ENCODE measurements around the gene KIZ. TPM values are rescaled to one million over a fixed set of nuclear protein-coding genes. Genes with fewer than 3 reads are reported as not detected.
"Not testable (repeated sequence)": the region's sequence is repeated elsewhere in the genome, so short reads cannot be mapped to it uniquely, and the experiment has no call there.

Gene KIZ
- total RNA-seq, 4 donors from 2014 or later = 31.3 to 79.4 (median 50.8) TPM

GRCh38 chr20:21240394-21240793 lies 114.5 kb downstream of the KIZ start:
- TF ChIP-seq POLR2A (IDR thresholded peaks at IDR 0.05) = no peak
- no peak for TF ChIP-seq CTCF (IDR thresholded peaks at IDR 0.05)
- H3K9me3 ChIP-seq = no peaks in the 10 kb centered on the region
- H3K4me3 ChIP-seq = no peak overlapping the region
- no peak overlapping the region for H3K27ac ChIP-seq
- no peak for DNase-seq
- no peaks in the 10 kb centered on the region for H3K27me3 ChIP-seq
- peaks cover 0 to 20% (median 0%) of the 10 kb centered on the region in 3 donors for H3K36me3 ChIP-seq
- no peaks in the 10 kb centered on the region for H3K4me1 ChIP-seq

GRCh38 chr20:21241406-21241805 lies 115.5 kb downstream of the KIZ start:
- Histone ChIP-seq H3K9me3 (no peaks in the 10 kb centered on the region), H3K4me3 (no peak overlapping the region), H3K36me3 (peaks cover 0 to 20% (median 0%) of the 10 kb centered on the region in 3 donors), H3K4me1 (no peaks in the 10 kb centered on the region), H3K27ac (no peak overlapping the region), H3K27me3 (no peaks in the 10 kb centered on the region)
- DNase-seq = no peak
- TF ChIP-seq CTCF (IDR thresholded peaks at IDR 0.05) (no peak), POLR2A (IDR thresholded peaks at IDR 0.05) (no peak)

DNA sequence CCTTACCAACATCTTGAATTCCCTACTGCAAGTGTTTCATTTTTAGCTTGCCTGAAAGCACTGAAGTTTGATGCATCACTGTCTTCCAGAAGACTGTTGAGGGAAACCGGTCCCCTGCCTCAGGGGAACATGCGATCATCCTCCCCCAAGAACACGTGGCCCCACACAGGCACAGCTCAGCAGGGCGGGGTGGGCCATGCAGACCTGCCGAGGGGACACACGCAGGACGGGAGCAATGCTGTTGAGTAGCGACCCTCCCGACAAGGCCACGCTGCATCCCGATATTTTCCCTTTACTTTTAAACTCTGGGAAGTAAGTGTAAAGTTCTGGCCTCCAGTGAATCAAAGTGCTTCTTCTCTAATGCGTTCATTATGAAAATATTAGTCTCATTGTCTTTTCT lies 117.9 kb downstream of the KIZ start:
- H3K4me1 ChIP-seq = no peaks in the 10 kb centered on the region
- H3K27me3 ChIP-seq = no peaks in the 10 kb centered on the region
- no peak for DNase-seq
- peaks cover 0 to 18% (median 0%) of the 10 kb centered on the region in 3 donors for H3K36me3 ChIP-seq
- TF ChIP-seq POLR2A (IDR thresholded peaks at IDR 0.05) (no peak), CTCF (IDR thresholded peaks at IDR 0.05) (no peak)
- H3K9me3 ChIP-seq = no peaks in the 10 kb centered on the region
- H3K4me3 ChIP-seq = no peak overlapping the region
- no peak overlapping the region for H3K27ac ChIP-seq

DNA sequence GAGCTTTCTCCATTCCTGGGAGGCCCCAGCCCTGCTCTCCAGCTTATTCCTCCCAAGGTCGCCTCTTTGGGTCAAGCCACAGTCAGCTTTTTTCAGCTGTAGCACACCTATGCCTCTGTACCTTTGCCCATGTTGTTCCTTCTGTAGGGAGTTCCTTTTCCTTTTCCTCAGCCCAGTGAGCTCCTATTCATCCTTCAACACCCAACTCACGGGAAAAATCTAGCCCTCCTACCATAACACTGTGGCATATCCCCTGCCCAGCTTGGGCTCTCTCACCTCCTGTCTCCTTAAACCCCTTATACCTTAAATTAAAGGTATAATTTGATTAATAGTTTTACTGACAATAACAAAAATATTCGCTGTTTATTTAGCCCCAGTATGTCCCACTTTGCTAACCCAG lies 118.9 kb downstream of the KIZ start:
- no peak for DNase-seq
- H3K36me3 ChIP-seq = peaks cover 0 to 13% (median 0%) of the 10 kb centered on the region in 3 donors
- TF ChIP-seq CTCF (IDR thresholded peaks at IDR 0.05) (no peak), POLR2A (IDR thresholded peaks at IDR 0.05) (no peak)

DNA sequence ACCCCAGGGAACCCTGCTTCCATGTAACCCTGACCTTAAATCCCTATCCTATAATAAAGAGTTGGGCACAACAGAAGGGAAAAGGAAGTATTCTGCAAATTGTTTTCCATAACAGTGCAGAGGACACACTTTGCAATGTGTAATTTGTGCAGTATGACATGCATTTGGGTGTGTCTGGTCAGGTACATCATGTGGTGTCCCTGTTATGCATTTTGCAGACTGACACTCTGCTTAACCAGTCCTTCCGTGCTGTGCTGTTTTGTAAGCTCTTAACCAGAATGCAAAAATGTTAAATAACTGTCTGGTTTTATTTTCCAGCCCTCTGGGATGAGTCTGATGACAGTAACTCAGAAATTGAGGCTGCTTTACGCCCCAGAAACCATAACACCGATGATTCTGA lies 120.3 kb downstream of the KIZ start:
- DNase-seq = no peak
- Histone ChIP-seq H3K36me3 (peaks cover 0 to 13% (median 0%) of the 10 kb centered on the region in 3 donors), H3K27me3 (no peaks in the 10 kb centered on the region), H3K27ac (no peak overlapping the region), H3K9me3 (no peaks in the 10 kb centered on the region), H3K4me3 (no peak overlapping the region), H3K4me1 (no peaks in the 10 kb centered on the region)
- TF ChIP-seq CTCF (IDR thresholded peaks at IDR 0.05) (no peak), POLR2A (IDR thresholded peaks at IDR 0.05) (no peak)

More for the DNA sequence above, 118.9 kb downstream of the KIZ start:
- H3K4me3 ChIP-seq = no peak overlapping the region
- no peak overlapping the region for H3K27ac ChIP-seq
- H3K9me3 ChIP-seq = no peaks in the 10 kb centered on the region
- no peaks in the 10 kb centered on the region for H3K27me3 ChIP-seq
- H3K4me1 ChIP-seq = no peaks in the 10 kb centered on the region

DNA sequence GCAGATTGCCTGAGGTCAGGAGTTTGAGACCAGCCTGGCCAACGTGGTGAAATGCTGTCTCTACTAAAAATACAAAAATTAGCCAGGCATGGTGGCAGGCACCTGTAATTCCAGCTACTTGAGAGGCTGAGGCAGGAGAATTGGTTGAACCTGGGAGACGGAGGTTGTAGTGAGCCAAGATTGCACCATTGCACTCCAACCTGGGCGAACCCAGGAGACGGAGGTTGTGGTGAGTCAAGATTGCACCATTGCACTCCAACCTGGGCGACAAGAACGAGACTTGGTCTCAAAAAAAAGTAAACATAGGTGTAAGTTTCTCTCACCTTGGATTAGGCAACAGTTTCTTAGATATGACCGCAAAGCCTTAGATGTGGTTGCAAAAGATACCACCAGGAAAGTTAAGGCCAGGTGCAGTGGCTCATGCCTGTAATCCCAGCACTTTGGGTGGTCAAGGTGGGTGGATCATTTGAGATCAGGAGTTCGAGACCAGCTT lies 121.8 kb downstream of the KIZ start:
- not testable (repeated sequence) for H3K4me1 ChIP-seq, DNase-seq, H3K9me3 ChIP-seq, H3K27ac ChIP-seq, H3K27me3 ChIP-seq, H3K4me3 ChIP-seq
- H3K36me3 ChIP-seq = peaks cover 0 to 13% (median 0%) of the 10 kb centered on the region in 3 donors
